LHCN-M2 (cell line): Measurements from ENCODE around the gene HIRIP3. TPM values are rescaled to one million over a fixed set of nuclear protein-coding genes. Genes with fewer than 3 reads are reported as not detected.
"Not testable (repeated sequence)": the region's sequence is repeated elsewhere in the genome, so short reads cannot be mapped to it uniquely, and the experiment has no call there.

Experiments used
- DNase-seq: peaks from one replicate; pipeline ENCODE4 v3.0.0-alpha.2; 2012; ENCODE audit warnings: low read depth
- total RNA-seq: library from RNA; depleted of rRNA; stranded (reverse); fragments of >200 nt; gene quantifications from 2 replicates; pipeline ENCODE4 v1.2.3, GENCODE V29; 2014

The HIRIP3 gene
- total RNA-seq, 1 experiment from 2014 or later, result 22.4 TPM

- no peak for DNase-seq
Observed at GRCh38 chr16:30017277-30017656, 21.9 kb upstream of the HIRIP3 start.

- DNase-seq, result no peak
Observed at GRCh38 chr16:30016555-30017276, 21.3 kb upstream of the HIRIP3 start.

- DNase-seq, result not testable (repeated sequence)
Observed at GRCh38 chr16:30015450-30015849, 20.0 kb upstream of the HIRIP3 start.

GRCh38 chr16:30012598-30012997, 17.2 kb upstream of the HIRIP3 start:
- DNase-seq, result not testable (repeated sequence)

GRCh38 chr16:30011714-30012504, 16.5 kb upstream of the HIRIP3 start:
- DNase-seq, result no peak

- DNase-seq, result no peak
Observed at GRCh38 chr16:30010844-30011713, 15.7 kb upstream of the HIRIP3 start, which contains the start of gene DOC2A. DOC2A (minus strand) TSS chr16:30011027; CDS start chr16:30010222, 805 bp downstream.

GRCh38 chr16:30009990-30010843, 14.8 kb upstream of the HIRIP3 start:
- DNase-seq, result no peak

- DNase-seq, result no peak
Observed at GRCh38 chr16:30009085-30009862, 13.9 kb upstream of the HIRIP3 start.

- no peak for DNase-seq
Observed at GRCh38 chr16:30007378-30007895, 12.0 kb upstream of the HIRIP3 start.

- no peak for DNase-seq
Observed at GRCh38 chr16:30006659-30007377, 11.4 kb upstream of the HIRIP3 start.

GRCh38 chr16:30006095-30006473, 10.7 kb upstream of the HIRIP3 start:
- no peak for DNase-seq

- peak; percentile 31 for DNase-seq
Observed at GRCh38 chr16:30005341-30006094, 10.1 kb upstream of the HIRIP3 start.

GRCh38 chr16:30004811-30005242, 9.4 kb upstream of the HIRIP3 start:
- no peak for DNase-seq

- no peak for DNase-seq
Observed at GRCh38 chr16:30004424-30004776, 9.0 kb upstream of the HIRIP3 start.

- no peak for DNase-seq
Observed at GRCh38 chr16:30003670-30004423, 8.4 kb upstream of the HIRIP3 start.

- no peak for DNase-seq
Observed at GRCh38 chr16:30002614-30003346, 7.4 kb upstream of the HIRIP3 start.
